Activated naive CD8-positive, alpha-beta T cell treated with anti-CD3 and anti-CD28 coated beads, Interleukin-2, amount 10 ng/mL, durations not matched to agents 7 days and 5 days (primary cell): ENCODE data around the gene TDG. TPM values are rescaled to one million over a fixed set of nuclear protein-coding genes. Genes with fewer than 3 reads are reported as not detected.

Experiments
- ATAC-seq: fragments of 150-1000 bp; cut with Tn5 transposase; one replicate; pipeline ENCODE4 v1.10.0; 2021; ENCODE audit warnings: low read depth, moderate library complexity
- POLR2A ChIA-PET: fragments of 350-600 bp; sonication (Branson Sonifier 250); formaldehyde crosslinking; loops from one replicate; lab custom pipeline; 2021; ENCODE audit warnings: antibody characterized with exemption; lab: Charles Lee
- DNase-seq: peaks from one replicate; pipeline ENCODE4 v3.0.0; 2021
- H3K27ac Mint-ChIP-seq: one replicate; pipeline ENCODE4 v1.8.0; 2022; ENCODE audit warnings: mild to moderate bottlenecking, mixed read lengths
- H3K27me3 Mint-ChIP-seq: one replicate; pipeline ENCODE4 v1.8.0; 2022; ENCODE audit warnings: mild to moderate bottlenecking, moderate library complexity, mixed read lengths
- H3K36me3 Mint-ChIP-seq: one replicate; pipeline ENCODE4 v1.8.0; 2021; ENCODE audit warnings: mild to moderate bottlenecking, mixed read lengths
- H3K4me1 Mint-ChIP-seq: one replicate; pipeline ENCODE4 v1.8.0; 2021; ENCODE audit warnings: mixed read lengths
- H3K4me3 Mint-ChIP-seq: one replicate; pipeline ENCODE4 v1.8.0; 2022; ENCODE audit warnings: mild to moderate bottlenecking, moderate library complexity, mixed read lengths
- H3K9me3 Mint-ChIP-seq: one replicate; pipeline ENCODE4 v1.8.0; 2021; ENCODE audit warnings: mixed read lengths
- total RNA-seq, 2 experiments: library from RNA; stranded (reverse); gene quantifications; one replicate each; pipeline ENCODE4 v1.2.3, GENCODE V29; 2021

Gene TDG
- total RNA-seq, 2 experiments from 2014 or later = 32.5 to 37.6 TPM

GRCh38 chr12:103969391-103969790 lies 3.7 kb downstream of the TDG start:
- ATAC-seq (no peak), DNase-seq (no peak)
- POLR2A ChIA-PET = no interaction called here
- Mint-ChIP-seq H3K4me1 (peaks cover 55% of the 10 kb centered on the region), H3K27ac (no peak overlapping the region), H3K36me3 (peaks cover 16% of the 10 kb centered on the region), H3K9me3 (no peaks in the 10 kb centered on the region), H3K27me3 (no peaks in the 10 kb centered on the region), H3K4me3 (no peak overlapping the region)

- H3K27me3 Mint-ChIP-seq = no peaks in the 10 kb centered on the region
- POLR2A ChIA-PET = interaction anchor here (1.0 to 1.4 kb wide), 3 partner anchors 8 to 164 kb away, joined by 3 to 4 read pairs (median 4); partner anchors contain the start of genes NFYB and TDG
- H3K4me1 Mint-ChIP-seq = peaks cover 39% of the 10 kb centered on the region
- ATAC-seq = no peak
- no peak for DNase-seq
- peaks cover 26% of the 10 kb centered on the region for H3K36me3 Mint-ChIP-seq
- H3K27ac Mint-ChIP-seq = no peak overlapping the region
- H3K4me3 Mint-ChIP-seq = no peak overlapping the region
- no peaks in the 10 kb centered on the region for H3K9me3 Mint-ChIP-seq
Measured at GRCh38 chr12:103973909-103974308, 8.2 kb downstream of the TDG start.

- no peak overlapping the region for H3K27ac Mint-ChIP-seq
- DNase-seq (no peak), ATAC-seq (no peak)
- H3K9me3 Mint-ChIP-seq = no peaks in the 10 kb centered on the region
- peaks cover 27% of the 10 kb centered on the region for H3K4me1 Mint-ChIP-seq
- POLR2A ChIA-PET = no interaction called here
- peaks cover 30% of the 10 kb centered on the region for H3K36me3 Mint-ChIP-seq
- H3K27me3 Mint-ChIP-seq = no peaks in the 10 kb centered on the region
- H3K4me3 Mint-ChIP-seq = no peak overlapping the region
Measured at GRCh38 chr12:103975368-103975767, 9.7 kb downstream of the TDG start.

- Mint-ChIP-seq H3K4me3 (no peak overlapping the region), H3K36me3 (peaks cover 25% of the 10 kb centered on the region), H3K4me1 (peaks cover 13% of the 10 kb centered on the region), H3K27ac (no peak overlapping the region), H3K9me3 (no peaks in the 10 kb centered on the region), H3K27me3 (no peaks in the 10 kb centered on the region)
- POLR2A ChIA-PET = no interaction called here
- DNase-seq (no peak), ATAC-seq (no peak)
Measured at GRCh38 chr12:103978384-103978982, 12.8 kb downstream of the TDG start.

GRCh38 chr12:103986829-103987228 lies 21.2 kb downstream of the TDG start:
- Mint-ChIP-seq H3K27ac (no peak overlapping the region), H3K4me3 (no peak overlapping the region)
- POLR2A ChIA-PET = no interaction called here

GRCh38 chr12:103994235-103994634 lies 28.6 kb downstream of the TDG start:
- H3K36me3 Mint-ChIP-seq = no peaks in the 10 kb centered on the region
- H3K27ac Mint-ChIP-seq = no peak overlapping the region
- no peak for DNase-seq
- H3K4me3 Mint-ChIP-seq = no peak overlapping the region
- H3K9me3 Mint-ChIP-seq = no peaks in the 10 kb centered on the region
- POLR2A ChIA-PET = no interaction called here
- H3K27me3 Mint-ChIP-seq = peaks cover 6% of the 10 kb centered on the region
- no peaks in the 10 kb centered on the region for H3K4me1 Mint-ChIP-seq
- ATAC-seq = no peak

More at GRCh38 chr12:103986829-103987228, 21.2 kb downstream of the TDG start:
- no peaks in the 10 kb centered on the region for H3K27me3 Mint-ChIP-seq
- no peaks in the 10 kb centered on the region for H3K4me1 Mint-ChIP-seq
- H3K36me3 Mint-ChIP-seq = peaks cover 12% of the 10 kb centered on the region
- ATAC-seq (no peak), DNase-seq (no peak)
- H3K9me3 Mint-ChIP-seq = no peaks in the 10 kb centered on the region

GRCh38 chr12:103996595-103996994 lies 30.9 kb downstream of the TDG start:
- no peaks in the 10 kb centered on the region for H3K4me1 Mint-ChIP-seq
- ATAC-seq = no peak
- no peak for DNase-seq
- H3K27ac Mint-ChIP-seq = no peak overlapping the region
- H3K4me3 Mint-ChIP-seq = no peak overlapping the region
- POLR2A ChIA-PET = no interaction called here
- no peaks in the 10 kb centered on the region for H3K36me3 Mint-ChIP-seq
- H3K27me3 Mint-ChIP-seq = peaks cover 12% of the 10 kb centered on the region
- H3K9me3 Mint-ChIP-seq = no peaks in the 10 kb centered on the region

- ATAC-seq = no peak
- peaks cover 12% of the 10 kb centered on the region for H3K27me3 Mint-ChIP-seq
- POLR2A ChIA-PET = no interaction called here
Measured at GRCh38 chr12:103997286-103997900, 31.7 kb downstream of the TDG start.

GRCh38 chr12:103998976-103999375 lies 33.3 kb downstream of the TDG start:
- Mint-ChIP-seq H3K27me3 (peaks cover 18% of the 10 kb centered on the region), H3K36me3 (no peaks in the 10 kb centered on the region), H3K27ac (no peak overlapping the region), H3K4me1 (no peaks in the 10 kb centered on the region), H3K4me3 (no peak overlapping the region), H3K9me3 (no peaks in the 10 kb centered on the region)
- POLR2A ChIA-PET = no interaction called here
- DNase-seq = no peak
- no peak for ATAC-seq

More at GRCh38 chr12:103997286-103997900, 31.7 kb downstream of the TDG start:
- H3K27ac Mint-ChIP-seq = no peak overlapping the region
- no peak for DNase-seq
- H3K4me1 Mint-ChIP-seq = no peaks in the 10 kb centered on the region
- no peak overlapping the region for H3K4me3 Mint-ChIP-seq
- no peaks in the 10 kb centered on the region for H3K36me3 Mint-ChIP-seq
- H3K9me3 Mint-ChIP-seq = no peaks in the 10 kb centered on the region

- no peak for ATAC-seq
- no peaks in the 10 kb centered on the region for H3K9me3 Mint-ChIP-seq
- no peaks in the 10 kb centered on the region for H3K36me3 Mint-ChIP-seq
- DNase-seq = no peak
- POLR2A ChIA-PET = no interaction called here
- H3K27ac Mint-ChIP-seq = no peak overlapping the region
- H3K4me3 Mint-ChIP-seq = no peak overlapping the region
- H3K27me3 Mint-ChIP-seq = peaks cover 26% of the 10 kb centered on the region
- no peaks in the 10 kb centered on the region for H3K4me1 Mint-ChIP-seq
Measured at GRCh38 chr12:104000807-104001434, 35.2 kb downstream of the TDG start.

GRCh38 chr12:104002686-104003085 lies 37.0 kb downstream of the TDG start:
- DNase-seq (no peak), ATAC-seq (no peak)
- H3K9me3 Mint-ChIP-seq = peaks cover 3% of the 10 kb centered on the region
- peaks cover 35% of the 10 kb centered on the region for H3K27me3 Mint-ChIP-seq
- H3K36me3 Mint-ChIP-seq = no peaks in the 10 kb centered on the region
- POLR2A ChIA-PET = interaction anchor here (1.1 kb wide), 1 partner anchor 10 kb away, joined by 3 read pairs; no protein-coding TSS in a partner anchor
- H3K4me1 Mint-ChIP-seq = no peaks in the 10 kb centered on the region
- no peak overlapping the region for H3K4me3 Mint-ChIP-seq
- H3K27ac Mint-ChIP-seq = no peak overlapping the region

- no peak for ATAC-seq
Measured at GRCh38 chr12:104003596-104003995, 37.9 kb downstream of the TDG start.

GRCh38 chr12:104006929-104007328 lies 41.3 kb downstream of the TDG start:
- H3K27me3 Mint-ChIP-seq = peaks cover 30% of the 10 kb centered on the region
- ATAC-seq (no peak), DNase-seq (no peak)
- H3K4me3 Mint-ChIP-seq = no peak overlapping the region
- POLR2A ChIA-PET = interaction anchor here (0.6 kb wide), 1 partner anchor 40 kb away, joined by 3 read pairs; no protein-coding TSS in a partner anchor
- no peaks in the 10 kb centered on the region for H3K36me3 Mint-ChIP-seq
- peaks cover 3% of the 10 kb centered on the region for H3K9me3 Mint-ChIP-seq
- H3K27ac Mint-ChIP-seq = no peak overlapping the region
- H3K4me1 Mint-ChIP-seq = no peaks in the 10 kb centered on the region

More at GRCh38 chr12:104003596-104003995, 37.9 kb downstream of the TDG start:
- Mint-ChIP-seq H3K9me3 (peaks cover 3% of the 10 kb centered on the region), H3K27ac (no peak overlapping the region), H3K4me3 (no peak overlapping the region), H3K36me3 (no peaks in the 10 kb centered on the region), H3K4me1 (no peaks in the 10 kb centered on the region), H3K27me3 (peaks cover 35% of the 10 kb centered on the region)
- POLR2A ChIA-PET = interaction anchor here (1.1 kb wide), 1 partner anchor 11 kb away, joined by 3 read pairs; no protein-coding TSS in a partner anchor
- no peak for DNase-seq
